HEK293T (cell line): ENCODE data around the gene PFDN1.
A peak's percentile ranks its signal among the peaks of the same experiment; 100 is the strongest.

Experiments used
- CTCF ChIA-PET: fragments of 350-600 bp; formaldehyde crosslinking; extraction: SDS; loops from one replicate; lab custom pipeline; 2021; ENCODE audit warnings: antibody characterized with exemption, inconsistent platforms; lab: Yijun Ruan, JAX
- POLR2A ChIA-PET: fragments of 350-600 bp; formaldehyde crosslinking; extraction: SDS; loops from one replicate; lab custom pipeline; 2020; ENCODE audit warnings: antibody characterized with exemption, inconsistent platforms; lab: Yijun Ruan, JAX
- DNase-seq: peaks from one replicate; pipeline ENCODE4 v3.0.0; 2012; ENCODE audit warnings: mixed read lengths; ENCODE audit errors: extremely low spot score
- ARNT ChIP-seq: fragments of 450-650 bp; IDR thresholded peaks from 2 replicates; pipeline ENCODE4 v1.6.1; 2017; ENCODE audit warnings: mild to moderate bottlenecking
- BHLHE40 ChIP-seq: fragments of 450-650 bp; IDR thresholded peaks from 2 replicates; pipeline ENCODE4 v1.6.1; 2016; ENCODE audit warnings: mild to moderate bottlenecking, moderate library complexity, borderline replicate concordance
- CTBP1 ChIP-seq: fragments of 450-650 bp; IDR thresholded peaks from 2 replicates; pipeline ENCODE4 v1.6.1; 2016; ENCODE audit warnings: borderline replicate concordance
- ELF4 ChIP-seq: fragments of 450-650 bp; IDR thresholded peaks from 2 replicates; pipeline ENCODE4 v1.6.1; 2017; ENCODE audit warnings: antibody characterized with exemption
- FOXA1 ChIP-seq: fragments of 450-650 bp; IDR thresholded peaks from 2 replicates; pipeline ENCODE4 v1.6.1; 2016; ENCODE audit warnings: mild to moderate bottlenecking
- FOXK2 ChIP-seq: fragments of 450-650 bp; IDR thresholded peaks from 2 replicates; pipeline ENCODE4 v1.6.1; 2016; ENCODE audit warnings: mild to moderate bottlenecking
- FOXM1 ChIP-seq: fragments of 450-650 bp; IDR thresholded peaks from 2 replicates; pipeline ENCODE4 v1.6.1; 2017; ENCODE audit warnings: mild to moderate bottlenecking, borderline replicate concordance
- HDGF ChIP-seq: fragments of 450-650 bp; IDR thresholded peaks from 2 replicates; pipeline ENCODE4 v1.6.1; 2017; ENCODE audit warnings: antibody characterized with exemption, borderline replicate concordance
- L3MBTL2 ChIP-seq: fragments of 450-650 bp; conservative IDR thresholded peaks from 2 replicates; pipeline ENCODE4 v1.6.1; 2016; ENCODE audit warnings: mild to moderate bottlenecking
- LEF1 ChIP-seq: fragments of 450-650 bp; IDR thresholded peaks from 2 replicates; pipeline ENCODE4 v1.6.1; 2017; ENCODE audit warnings: mild to moderate bottlenecking, borderline replicate concordance
- NFRKB ChIP-seq: fragments of 450-650 bp; IDR thresholded peaks from 2 replicates; pipeline ENCODE4 v1.6.1; 2016; ENCODE audit warnings: mild to moderate bottlenecking, moderate library complexity
- PKNOX1 ChIP-seq: fragments of 450-650 bp; IDR thresholded peaks from 2 replicates; pipeline ENCODE4 v1.6.1; 2016
- SP1 ChIP-seq: fragments of 450-650 bp; IDR thresholded peaks from 2 replicates; pipeline ENCODE4 v1.6.1; 2017
- SUZ12 ChIP-seq: fragments of 450-650 bp; IDR thresholded peaks from 2 replicates; pipeline ENCODE4 v1.6.1; 2016; ENCODE audit warnings: mild to moderate bottlenecking
- TARDBP ChIP-seq: fragments of 450-650 bp; IDR thresholded peaks from 2 replicates; pipeline ENCODE4 v1.6.1; 2016
- ZNF384 ChIP-seq: fragments of 450-650 bp; IDR thresholded peaks from 2 replicates; pipeline ENCODE4 v1.6.1; 2016

The PFDN1 gene

DNA sequence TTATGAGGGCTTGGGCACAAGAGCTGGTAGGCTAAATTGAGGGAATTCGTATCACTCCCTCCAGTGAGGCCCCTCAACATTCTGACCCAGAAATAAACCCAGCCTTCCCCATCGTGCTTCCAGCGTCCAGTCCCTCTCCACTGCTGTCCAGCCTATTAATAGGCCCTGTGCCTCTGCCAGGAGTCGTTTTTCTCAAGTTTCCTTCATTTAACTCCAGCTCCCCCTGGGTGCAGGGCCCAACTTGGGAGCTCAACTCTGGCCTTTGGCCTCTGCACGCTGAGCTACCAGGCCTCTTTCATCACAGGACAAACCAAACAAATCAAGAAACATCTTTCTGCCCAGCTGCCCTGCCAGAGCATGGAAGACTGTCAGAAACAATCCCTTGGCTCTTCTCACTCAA lies 33.5 kb upstream of the PFDN1 start:
- POLR2A ChIA-PET: interaction anchor here (1.3 to 4.0 kb wide), 2 partner anchors 9 to 10 kb away, joined by 6 to 25 read pairs; partner anchors contain the start of gene HBEGF
- DNase-seq: no peak
- CTCF ChIA-PET: interaction anchor here (0.6 to 1.8 kb wide), 3 partner anchors 10 to 92 kb away, joined by 4 to 16 read pairs (median 4); partner anchors contain the start of gene HBEGF
- TF ChIP-seq ELF4 (no peak), ZNF384 (no peak), ARNT (no peak), LEF1 (no peak), PKNOX1 (no peak), FOXA1 (no peak)

GRCh38 chr5:140331638-140332037 lies 28.7 kb upstream of the PFDN1 start:
- TF ChIP-seq BHLHE40: no peak
- no peak for TF ChIP-seq HDGF
- TF ChIP-seq ZNF384: no peak
- no peak for TF ChIP-seq PKNOX1
- no peak for TF ChIP-seq LEF1
- no peak for TF ChIP-seq L3MBTL2
- TF ChIP-seq SP1: no peak
- DNase-seq: no peak
- POLR2A ChIA-PET: no interaction called here
- CTCF ChIA-PET: no interaction called here

GRCh38 chr5:140329739-140330481 lies 27.0 kb upstream of the PFDN1 start:
- TF ChIP-seq FOXK2: no peak
- TF ChIP-seq HDGF: no peak
- TF ChIP-seq FOXA1: no peak
- no peak for TF ChIP-seq FOXM1
- no peak for TF ChIP-seq ARNT
- TF ChIP-seq BHLHE40: no peak
- TF ChIP-seq ELF4: no peak
- TF ChIP-seq CTBP1: no peak
- no peak for TF ChIP-seq SUZ12
- no peak for TF ChIP-seq LEF1
- no peak for TF ChIP-seq L3MBTL2
- no peak for TF ChIP-seq SP1
- no peak for TF ChIP-seq TARDBP
- TF ChIP-seq ZNF384: no peak
- no peak for TF ChIP-seq PKNOX1
- no peak for TF ChIP-seq NFRKB
- ChIA-PET CTCF (interaction anchor here (1.0 to 3.2 kb wide), 3 partner anchors 16 to 85 kb away, joined by 4 to 26 read pairs (median 6); partner anchors contain the start of gene HBEGF), POLR2A (interaction anchor here (1.1 to 3.9 kb wide), 3 partner anchors 11 to 27 kb away, joined by 3 to 17 read pairs (median 6); partner anchors contain the start of genes HBEGF and PFDN1)
- DNase-seq: no peak

DNA sequence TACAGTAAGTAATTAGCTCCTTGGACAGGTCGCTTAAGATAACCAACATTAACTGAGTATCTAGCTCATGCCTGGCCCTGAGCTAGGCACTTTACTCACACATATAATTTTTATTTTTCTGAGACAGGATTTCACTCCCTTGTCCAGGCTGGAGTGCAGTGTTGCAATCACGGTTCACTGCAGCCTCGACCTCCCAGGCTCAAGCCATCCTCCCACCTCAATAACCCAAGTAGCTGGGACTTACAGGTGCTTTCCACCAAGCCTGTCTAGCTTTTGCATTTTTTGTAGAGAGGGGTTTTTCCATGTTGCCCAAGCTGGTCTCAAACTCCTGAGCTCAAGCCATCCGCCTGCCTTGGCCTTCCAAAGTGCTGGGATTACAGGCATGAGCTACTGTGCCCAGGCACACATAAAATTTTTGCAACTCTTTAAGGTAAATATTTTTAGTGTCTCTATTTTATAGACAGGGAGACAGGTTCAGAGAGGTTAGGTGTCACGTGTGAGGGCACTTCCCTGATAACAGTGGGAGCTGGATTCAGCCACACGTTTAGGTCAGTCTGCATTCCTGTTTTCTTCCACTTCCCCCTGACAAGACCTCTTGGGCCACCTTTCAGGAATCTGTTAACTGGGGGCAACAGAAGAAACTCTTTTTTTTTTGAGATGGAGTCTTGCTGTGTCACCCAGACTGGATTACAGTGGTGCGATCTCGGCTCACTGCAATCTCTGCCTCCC lies 25.3 kb upstream of the PFDN1 start:
- no peak for TF ChIP-seq FOXK2
- no peak for TF ChIP-seq FOXA1
- TF ChIP-seq HDGF: no peak
- TF ChIP-seq FOXM1: no peak
- TF ChIP-seq NFRKB: no peak
- no peak for TF ChIP-seq ELF4
- TF ChIP-seq TARDBP: no peak
- no peak for TF ChIP-seq LEF1
- no peak for TF ChIP-seq ZNF384
- no peak for TF ChIP-seq CTBP1
- TF ChIP-seq SP1: no peak
- no peak for TF ChIP-seq ARNT
- TF ChIP-seq PKNOX1: no peak
- TF ChIP-seq L3MBTL2: no peak
- TF ChIP-seq SUZ12: no peak
- no peak for TF ChIP-seq BHLHE40
- POLR2A ChIA-PET: interaction anchor here (0.7 to 3.9 kb wide), 5 partner anchors 8 to 26 kb away, joined by 3 to 17 read pairs (median 6); partner anchors contain the start of genes HBEGF and PFDN1
- DNase-seq: no peak
- CTCF ChIA-PET: interaction anchor here (0.6 to 3.2 kb wide), 6 partner anchors 11 to 88 kb away, joined by 3 to 26 read pairs (median 4); partner anchors contain the start of gene HBEGF

GRCh38 chr5:140327589-140327988 lies 24.7 kb upstream of the PFDN1 start:
- DNase-seq: peak; percentile 35
- ChIA-PET POLR2A (interaction anchor here (1.2 to 3.9 kb wide), 4 partner anchors 9 to 25 kb away, joined by 3 to 17 read pairs (median 10); partner anchors contain the start of genes HBEGF and PFDN1), CTCF (interaction anchor here (0.7 to 3.2 kb wide), 4 partner anchors 10 to 88 kb away, joined by 4 to 26 read pairs (median 6); partner anchors contain the start of gene HBEGF)
- TF ChIP-seq HDGF (no peak), SUZ12 (no peak), BHLHE40 (no peak), CTBP1 (no peak), FOXM1 (no peak), SP1 (no peak), LEF1 (no peak), ZNF384 (no peak), TARDBP (no peak), FOXK2 (no peak), L3MBTL2 (no peak), PKNOX1 (no peak), FOXA1 (no peak), ELF4 (no peak), ARNT (no peak), NFRKB (no peak)
